Smooth muscle cell of bladder (primary cell): Measurements from ENCODE around the gene BIRC6. TPM values are rescaled to one million over a fixed set of nuclear protein-coding genes. Genes with fewer than 3 reads are reported as not detected.

ENCODE experiments used
- total RNA-seq: library from RNA; depleted of rRNA; stranded (reverse); fragments of >200 nt; gene quantifications from 2 replicates; pipeline ENCODE4 v1.2.3, GENCODE V29; 2014

BIRC6 gene, protein sequence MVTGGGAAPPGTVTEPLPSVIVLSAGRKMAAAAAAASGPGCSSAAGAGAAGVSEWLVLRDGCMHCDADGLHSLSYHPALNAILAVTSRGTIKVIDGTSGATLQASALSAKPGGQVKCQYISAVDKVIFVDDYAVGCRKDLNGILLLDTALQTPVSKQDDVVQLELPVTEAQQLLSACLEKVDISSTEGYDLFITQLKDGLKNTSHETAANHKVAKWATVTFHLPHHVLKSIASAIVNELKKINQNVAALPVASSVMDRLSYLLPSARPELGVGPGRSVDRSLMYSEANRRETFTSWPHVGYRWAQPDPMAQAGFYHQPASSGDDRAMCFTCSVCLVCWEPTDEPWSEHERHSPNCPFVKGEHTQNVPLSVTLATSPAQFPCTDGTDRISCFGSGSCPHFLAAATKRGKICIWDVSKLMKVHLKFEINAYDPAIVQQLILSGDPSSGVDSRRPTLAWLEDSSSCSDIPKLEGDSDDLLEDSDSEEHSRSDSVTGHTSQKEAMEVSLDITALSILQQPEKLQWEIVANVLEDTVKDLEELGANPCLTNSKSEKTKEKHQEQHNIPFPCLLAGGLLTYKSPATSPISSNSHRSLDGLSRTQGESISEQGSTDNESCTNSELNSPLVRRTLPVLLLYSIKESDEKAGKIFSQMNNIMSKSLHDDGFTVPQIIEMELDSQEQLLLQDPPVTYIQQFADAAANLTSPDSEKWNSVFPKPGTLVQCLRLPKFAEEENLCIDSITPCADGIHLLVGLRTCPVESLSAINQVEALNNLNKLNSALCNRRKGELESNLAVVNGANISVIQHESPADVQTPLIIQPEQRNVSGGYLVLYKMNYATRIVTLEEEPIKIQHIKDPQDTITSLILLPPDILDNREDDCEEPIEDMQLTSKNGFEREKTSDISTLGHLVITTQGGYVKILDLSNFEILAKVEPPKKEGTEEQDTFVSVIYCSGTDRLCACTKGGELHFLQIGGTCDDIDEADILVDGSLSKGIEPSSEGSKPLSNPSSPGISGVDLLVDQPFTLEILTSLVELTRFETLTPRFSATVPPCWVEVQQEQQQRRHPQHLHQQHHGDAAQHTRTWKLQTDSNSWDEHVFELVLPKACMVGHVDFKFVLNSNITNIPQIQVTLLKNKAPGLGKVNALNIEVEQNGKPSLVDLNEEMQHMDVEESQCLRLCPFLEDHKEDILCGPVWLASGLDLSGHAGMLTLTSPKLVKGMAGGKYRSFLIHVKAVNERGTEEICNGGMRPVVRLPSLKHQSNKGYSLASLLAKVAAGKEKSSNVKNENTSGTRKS (N-terminal part only)
- total RNA-seq: 154 TPM in 2 replicates

DNA sequence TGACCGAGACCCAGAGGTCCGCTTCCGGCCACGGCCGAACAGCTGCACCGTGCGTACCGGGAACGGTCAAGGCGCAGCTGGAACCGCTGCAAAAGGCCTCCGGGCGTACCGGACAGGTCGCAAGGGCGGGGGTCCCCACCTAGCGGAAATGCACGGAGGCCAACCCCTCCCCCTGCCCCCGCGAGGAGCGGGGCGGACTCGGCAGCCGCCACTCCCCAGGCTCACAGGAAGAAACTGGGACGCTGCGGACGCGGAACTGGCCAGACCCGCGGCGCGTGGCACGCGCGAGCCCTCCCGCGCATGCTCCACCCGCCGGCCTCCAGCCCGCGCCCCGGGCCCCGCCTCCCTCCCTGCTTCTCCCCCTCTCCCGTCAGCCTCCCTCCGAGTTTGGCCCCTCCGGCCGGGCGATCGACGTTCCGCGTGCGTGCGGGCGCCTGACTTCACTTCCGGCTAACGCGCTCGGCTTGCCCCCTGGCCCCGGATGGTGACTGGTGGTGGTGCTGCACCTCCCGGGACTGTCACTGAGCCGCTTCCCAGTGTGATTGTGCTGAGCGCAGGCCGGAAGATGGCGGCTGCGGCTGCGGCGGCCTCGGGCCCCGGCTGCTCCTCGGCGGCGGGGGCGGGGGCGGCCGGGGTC, at the start of gene BIRC6:
TSS of gene BIRC6 (plus strand) at position 343 of the 637 bp plus-strand sequence. CDS start at position 482, 139 bp downstream.

DNA sequence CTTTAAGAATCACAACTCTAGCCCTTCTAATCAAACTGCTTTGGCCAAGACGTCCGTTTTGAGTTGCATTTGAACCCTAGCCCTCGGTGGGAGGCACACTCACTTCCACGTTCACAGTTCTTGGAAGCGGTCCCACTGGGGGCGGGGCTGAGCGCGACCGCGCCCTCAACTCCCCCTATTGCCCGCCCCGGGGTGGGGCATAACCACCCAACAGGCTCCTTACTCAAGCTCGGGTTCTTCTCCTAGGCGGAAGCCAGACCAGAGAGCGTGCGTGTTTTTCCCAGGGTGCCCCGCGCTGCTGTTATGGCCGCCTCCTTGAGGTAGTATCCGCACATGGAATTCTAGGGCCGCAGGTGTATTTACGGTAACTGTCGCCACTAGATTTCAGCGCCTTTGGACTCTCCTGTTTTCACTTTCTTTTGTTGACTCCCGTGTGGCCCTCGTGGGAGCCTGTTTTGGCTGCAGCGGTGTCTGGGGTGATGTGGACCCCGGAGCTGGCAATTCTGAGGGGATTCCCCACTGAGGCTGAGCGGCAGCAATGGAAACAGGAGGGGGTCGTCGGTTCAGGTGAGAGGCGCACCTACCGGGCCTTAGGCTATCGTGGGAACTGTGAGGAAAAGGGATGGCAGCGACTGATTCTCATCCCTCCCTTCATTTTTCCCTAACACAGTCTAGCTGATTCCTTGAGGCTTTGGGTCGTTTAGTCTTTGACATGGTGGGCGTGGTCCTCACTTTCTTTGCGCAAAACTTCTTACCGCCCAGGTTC, 271.2 kb downstream of the BIRC6 start, which contains the start of gene TTC27:
TSS of gene TTC27 (plus strand) at position 237 of the 766 bp plus-strand sequence. CDS start at position 480, 243 bp downstream.

Other genes starting within 250 kb of the BIRC6 start
- gene SLC30A6, start 191.2 kb upstream of the BIRC6 start, total RNA-seq: 19.3 and 20.8 TPM in 2 replicates
- not detected in 2 replicates for gene NLRC4, start 92.1 kb upstream of the BIRC6 start, total RNA-seq
- gene YIPF4, start 79.1 kb upstream of the BIRC6 start, total RNA-seq: 10.7 and 23.6 TPM in 2 replicates